Activated T-helper 1 cell treated with anti-CD3 and anti-CD28 coated beads, Interleukin-2, amount 50 U/mL, for 16 hours (primary cell): ENCODE data around the gene ATP12A.
"Not testable (repeated sequence)": the region's sequence is repeated elsewhere in the genome, so short reads cannot be mapped to it uniquely, and the experiment has no call there.

ENCODE experiments used
- DNase-seq, 2 donors: peaks; one replicate each; pipeline ENCODE4 v3.0.0-alpha.2; 2020; ENCODE audit warnings: low read depth in 1 of 2, low spot score in 1 of 2

ATP12A gene

GRCh38 chr13:24727731-24728601 lies 47.8 kb downstream of the ATP12A start:
- peak; percentile 24 to 42 for DNase-seq

GRCh38 chr13:24730873-24731567 lies 50.8 kb downstream of the ATP12A start:
- not testable (repeated sequence) for DNase-seq

GRCh38 chr13:24734950-24735349 lies 54.7 kb downstream of the ATP12A start:
- no peak for DNase-seq

GRCh38 chr13:24737042-24737441 lies 56.8 kb downstream of the ATP12A start:
- DNase-seq, result no peak

DNA sequence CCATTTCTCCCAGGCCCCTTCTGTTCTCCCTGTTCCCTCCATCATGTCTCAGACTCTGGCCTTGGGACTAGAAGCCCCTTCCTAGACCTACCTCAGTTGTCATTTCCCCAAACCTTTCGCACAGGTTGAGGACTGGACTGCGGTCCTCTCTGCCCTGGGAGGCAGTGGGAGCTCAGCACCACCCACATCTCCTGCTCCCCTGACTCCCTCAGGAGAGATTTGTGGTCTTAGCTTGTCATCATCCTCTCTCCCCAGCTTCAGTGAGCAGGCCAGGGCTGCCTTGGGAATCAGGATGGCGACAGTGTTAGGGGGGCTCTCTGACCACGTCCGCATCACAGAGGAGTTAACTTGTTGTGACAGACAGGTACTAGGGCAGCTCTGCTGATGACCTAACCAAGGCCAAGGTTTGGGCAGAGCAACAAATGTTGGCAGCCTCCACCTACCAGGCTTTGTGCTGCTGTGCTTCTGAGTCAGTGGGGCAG lies 58.2 kb downstream of the ATP12A start:
- DNase-seq, result no peak

- DNase-seq, result no peak
Observed at GRCh38 chr13:24740014-24740890, 60.0 kb downstream of the ATP12A start.

DNA sequence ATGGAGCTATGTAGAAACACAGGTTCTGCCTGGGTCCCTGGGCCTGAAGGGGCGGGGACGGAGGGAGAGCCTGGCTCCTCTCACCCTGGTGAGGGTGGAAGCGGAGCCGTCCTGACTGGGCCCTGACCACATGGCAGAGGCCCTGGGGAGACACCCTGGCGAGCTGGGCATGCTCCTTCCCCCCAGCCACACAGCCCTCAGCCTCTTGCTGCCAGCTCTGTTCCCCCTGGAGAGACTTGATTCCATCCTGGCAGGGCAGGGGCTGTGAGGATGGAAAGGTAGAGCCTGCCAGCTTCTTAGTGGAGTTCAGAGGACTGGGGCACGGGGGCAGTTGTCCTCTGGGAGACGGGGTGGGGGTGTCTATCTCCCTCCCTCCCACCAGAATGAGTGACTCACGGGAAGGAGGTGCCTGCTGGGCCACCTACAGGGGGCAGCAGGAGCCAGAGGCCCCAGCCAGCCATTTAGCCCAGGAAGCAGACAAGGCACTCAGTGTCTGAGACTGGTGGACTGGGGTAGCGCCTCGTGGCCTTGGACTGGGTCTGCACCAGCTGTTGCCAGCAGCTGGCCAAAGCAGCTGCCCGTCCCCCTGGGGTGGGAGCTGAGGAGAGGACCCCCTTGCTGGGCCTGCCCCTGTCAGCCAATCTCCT lies 60.9 kb downstream of the ATP12A start:
- DNase-seq, result no peak

- no peak for DNase-seq
Observed at GRCh38 chr13:24741791-24742190, 61.6 kb downstream of the ATP12A start.

GRCh38 chr13:24742294-24742693 lies 62.1 kb downstream of the ATP12A start:
- DNase-seq, result no peak

DNA sequence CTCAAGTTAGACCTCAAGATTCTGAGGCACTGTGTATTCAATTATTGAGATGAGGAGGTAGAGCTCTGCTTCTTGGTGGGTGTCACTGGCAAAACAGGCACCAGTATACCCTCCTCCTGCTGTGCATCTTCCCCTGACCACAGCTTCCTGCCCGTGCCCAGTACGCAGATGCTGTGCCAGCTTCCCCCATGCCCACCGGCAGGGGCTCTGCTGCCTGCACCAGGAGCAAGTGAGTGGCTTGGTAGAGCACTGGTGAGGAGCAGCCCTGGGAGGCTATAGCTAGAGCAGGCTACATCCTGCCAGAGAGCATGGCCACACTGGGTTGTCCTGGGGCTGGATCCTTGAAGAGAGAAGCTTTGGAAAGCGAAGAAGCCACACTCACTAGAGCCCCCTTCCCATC lies 62.8 kb downstream of the ATP12A start:
- DNase-seq, result no peak

GRCh38 chr13:24744247-24744646 lies 64.0 kb downstream of the ATP12A start:
- DNase-seq, result no peak

DNA sequence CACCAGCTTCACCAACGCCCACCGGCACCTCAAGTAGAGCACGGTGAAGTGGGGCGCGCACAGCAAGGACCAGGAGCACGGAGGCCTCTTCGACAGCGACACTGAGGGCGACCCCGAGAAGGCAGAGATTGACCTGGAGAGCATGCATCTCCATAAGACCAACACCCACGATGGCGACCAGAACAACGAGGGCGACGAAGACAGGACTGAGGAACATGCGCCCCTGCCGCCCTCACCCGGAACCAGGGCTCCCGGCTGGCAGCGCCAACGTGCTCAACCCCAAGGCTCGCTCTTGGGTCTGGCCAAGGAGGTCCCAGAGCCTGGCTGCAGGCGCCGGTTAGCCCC lies 65.3 kb downstream of the ATP12A start:
- DNase-seq, result no peak

- DNase-seq, result no peak
Observed at GRCh38 chr13:24745861-24746617, 65.8 kb downstream of the ATP12A start.

- no peak for DNase-seq
Observed at GRCh38 chr13:24746618-24747247, 66.5 kb downstream of the ATP12A start.

GRCh38 chr13:24747248-24748060 lies 67.2 kb downstream of the ATP12A start:
- no peak for DNase-seq

DNA sequence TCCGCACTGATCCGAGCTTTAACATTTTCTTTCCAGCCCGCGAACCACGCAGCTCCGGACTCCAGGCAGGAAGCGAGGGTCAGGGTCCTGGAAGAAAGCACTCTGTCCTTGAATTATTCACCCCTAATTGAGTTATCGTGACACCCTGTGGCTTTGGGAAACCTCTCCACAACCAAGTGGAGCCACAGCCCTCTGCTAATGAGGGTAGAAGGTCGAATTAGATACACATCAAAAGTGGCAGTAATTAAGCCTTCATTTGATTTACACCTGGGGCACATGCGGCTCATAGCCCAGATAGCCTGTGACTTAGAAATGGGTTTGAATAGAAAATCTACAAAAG lies 67.8 kb downstream of the ATP12A start:
- no peak for DNase-seq

GRCh38 chr13:24759197-24759596 lies 79.0 kb downstream of the ATP12A start:
- no peak for DNase-seq
